MCF 10A (cell line): ENCODE data around the gene SMYD3. TPM values are rescaled to one million over a fixed set of nuclear protein-coding genes. Genes with fewer than 3 reads are reported as not detected.
"Not testable (repeated sequence)": the region's sequence is repeated elsewhere in the genome, so short reads cannot be mapped to it uniquely, and the experiment has no call there.

Experiments
- BruUV-seq: library from RNA; stranded (reverse); fragments of 400-500 nt; replicated peaks from 2 replicates; lab custom pipeline; 2021; lab: Mats Ljungman, UMichigan
- CTCF ChIA-PET: fragments of 300-600 bp; sonication (Branson Sonifier 250); formaldehyde crosslinking; extraction: SDS; loops from one replicate; lab custom pipeline; 2021; ENCODE audit warnings: antibody characterized with exemption, inconsistent platforms; lab: Yijun Ruan, JAX
- POLR2A ChIA-PET: fragments of 300-600, 350-650 bp; sonication (Branson Sonifier 250); formaldehyde crosslinking; extraction: SDS; loops from one replicate; lab custom pipeline; 2020; ENCODE audit warnings: antibody characterized with exemption, inconsistent platforms; lab: Yijun Ruan, JAX
- DNase-seq: peaks from one replicate; pipeline ENCODE4 v3.0.0-alpha.2; 2018; ENCODE audit not compliant: unreplicated experiment
- H3K27ac Mint-ChIP-seq: one replicate; pipeline ENCODE4 v1.8.0; 2022; ENCODE audit warnings: mild to moderate bottlenecking, low read depth, mixed read lengths; ENCODE audit not compliant: unreplicated experiment
- H3K27me3 Mint-ChIP-seq: one replicate; pipeline ENCODE4 v1.8.0; 2022; ENCODE audit warnings: mixed read lengths; ENCODE audit not compliant: insufficient read depth, unreplicated experiment
- H3K36me3 Mint-ChIP-seq: one replicate; pipeline ENCODE4 v1.8.0; 2022; ENCODE audit warnings: mild to moderate bottlenecking, moderate library complexity, mixed read lengths; ENCODE audit not compliant: insufficient read depth, unreplicated experiment
- H3K4me1 Mint-ChIP-seq: one replicate; pipeline ENCODE4 v1.8.0; 2022; ENCODE audit warnings: mixed read lengths; ENCODE audit not compliant: insufficient read depth, unreplicated experiment
- H3K4me3 Mint-ChIP-seq: one replicate; pipeline ENCODE4 v1.8.0; 2022; ENCODE audit warnings: mild to moderate bottlenecking, moderate library complexity, mixed read lengths; ENCODE audit not compliant: unreplicated experiment
- H3K9me3 Mint-ChIP-seq: one replicate; pipeline ENCODE4 v1.8.0; 2022; ENCODE audit warnings: mixed read lengths; ENCODE audit not compliant: unreplicated experiment
- CTCF ChIP-seq: fragments of 200-600 bp; IDR thresholded peaks from one replicate; pipeline ENCODE4 v1.8.0; 2022; ENCODE audit warnings: antibody characterized with exemption, mild to moderate bottlenecking; ENCODE audit not compliant: unreplicated experiment
- intact Hi-C: fragments of 100-400 bp; cut with micrococcal nuclease; formaldehyde crosslinking; loops from 2 replicates; pipeline ENCODE4 v1.14.1; 2022
- total RNA-seq: library from RNA; stranded (reverse); gene quantifications from 2 replicates; pipeline ENCODE4 v1.2.3, GENCODE V29; 2022

Gene SMYD3
- total RNA-seq, 1 experiment from 2014 or later, result 26.9 TPM

GRCh38 chr1:245715970-245716369, 791.1 kb downstream of the SMYD3 start:
- no peak for TF ChIP-seq CTCF
- ChIA-PET POLR2A (interaction anchor here (0.5 to 1.5 kb wide), 4 partner anchors 13 to 1033 kb away, joined by 3 to 4 read pairs (median 4); no protein-coding TSS in a partner anchor), CTCF (interaction anchor here (0.6 to 1.1 kb wide), 3 partner anchors 12 to 88 kb away, joined by 3 read pairs; no protein-coding TSS in a partner anchor)
- Mint-ChIP-seq H3K27me3 (no peaks in the 10 kb centered on the region), H3K9me3 (peaks cover 7% of the 10 kb centered on the region), H3K4me1 (peaks cover 30% of the 10 kb centered on the region), H3K4me3 (no peak overlapping the region), H3K36me3 (no peaks in the 10 kb centered on the region), H3K27ac (peak overlapping the region; percentile 77)
- intact Hi-C loops, result loop anchor here (5.0 to 10.0 kb wide), 6 partner anchors 71 to 641 kb away; partner anchors contain the start of gene KIF26B
- no TSS peak for BruUV-seq
- peak; percentile 95 for DNase-seq

- Mint-ChIP-seq H3K27me3 (no peaks in the 10 kb centered on the region), H3K27ac (peak overlapping the region; percentile 77), H3K36me3 (no peaks in the 10 kb centered on the region), H3K4me3 (peak overlapping the region; percentile 38), H3K4me1 (peaks cover 30% of the 10 kb centered on the region), H3K9me3 (peaks cover 7% of the 10 kb centered on the region)
- POLR2A ChIA-PET, result interaction anchor here (0.5 to 1.5 kb wide), 6 partner anchors 14 to 1033 kb away, joined by 3 to 4 read pairs (median 3); no protein-coding TSS in a partner anchor
- no peak for TF ChIP-seq CTCF
- intact Hi-C loops, result loop anchor here (5.0 to 10.0 kb wide), 6 partner anchors 72 to 640 kb away; partner anchors contain the start of gene KIF26B
- DNase-seq, result peak; percentile 37
- CTCF ChIA-PET, result interaction anchor here (0.6 to 1.7 kb wide), 7 partner anchors 11 to 675 kb away, joined by 3 to 11 read pairs (median 3); no protein-coding TSS in a partner anchor
- no TSS peak for BruUV-seq
Measured at GRCh38 chr1:245715291-245715701, 791.8 kb downstream of the SMYD3 start.

GRCh38 chr1:245714027-245714426, 793.1 kb downstream of the SMYD3 start:
- CTCF ChIA-PET, result interaction anchor here (0.7 to 1.7 kb wide), 7 partner anchors 10 to 561 kb away, joined by 3 to 11 read pairs (median 5); no protein-coding TSS in a partner anchor
- H3K27me3 Mint-ChIP-seq, H3K9me3 Mint-ChIP-seq, H3K4me3 Mint-ChIP-seq, DNase-seq, POLR2A ChIA-PET, H3K36me3 Mint-ChIP-seq, H3K27ac Mint-ChIP-seq, BruUV-seq: not testable (repeated sequence)
- intact Hi-C loops, result loop anchor here (10.0 kb wide), 2 partner anchors 559 to 639 kb away; partner anchors contain the start of gene KIF26B
- peaks cover 35% of the 10 kb centered on the region for H3K4me1 Mint-ChIP-seq

- no TSS peak for BruUV-seq
- H3K4me3 Mint-ChIP-seq, result no peak overlapping the region
- no peak overlapping the region for H3K27ac Mint-ChIP-seq
- no peak for TF ChIP-seq CTCF
- no peak for DNase-seq
- POLR2A ChIA-PET, result no interaction called here
- H3K4me1 Mint-ChIP-seq, result peaks cover 25% of the 10 kb centered on the region
- no peaks in the 10 kb centered on the region for H3K9me3 Mint-ChIP-seq
- CTCF ChIA-PET, result interaction anchor here (0.6 to 1.0 kb wide), 5 partner anchors 14 to 1108 kb away, joined by 3 to 5 read pairs (median 3); no protein-coding TSS in a partner anchor
- H3K27me3 Mint-ChIP-seq, result no peaks in the 10 kb centered on the region
- no peaks in the 10 kb centered on the region for H3K36me3 Mint-ChIP-seq
- intact Hi-C loops, result loop anchor here (10.0 kb wide), 2 partner anchors 556 to 636 kb away; partner anchors contain the start of gene KIF26B
Measured at GRCh38 chr1:245710961-245711903, 795.8 kb downstream of the SMYD3 start.
